Mesothelial cell of epicardium (in vitro differentiated cells): ENCODE data around the gene CLN3. TPM values are rescaled to one million over a fixed set of nuclear protein-coding genes. Genes with fewer than 3 reads are reported as not detected.

Experiments
- DNase-seq, 2 experiments: peaks; one replicate each; pipeline ENCODE4 v3.0.0; 2021; ENCODE audit warnings: low spot score in 2 of 2; ENCODE audit not compliant: unreplicated experiment in 2 of 2
- H3K27ac Mint-ChIP-seq: 2 replicates; pipeline ENCODE4 v1.8.0; 2021; ENCODE audit warnings: mixed read lengths
- H3K27me3 Mint-ChIP-seq: 2 replicates; pipeline ENCODE4 v1.8.0; 2021; ENCODE audit warnings: low read depth, mixed read lengths
- H3K36me3 Mint-ChIP-seq: 2 replicates; pipeline ENCODE4 v1.8.0; 2021; ENCODE audit warnings: mixed read lengths
- H3K4me1 Mint-ChIP-seq: 2 replicates; pipeline ENCODE4 v1.8.0; 2021; ENCODE audit warnings: mixed read lengths
- H3K4me3 Mint-ChIP-seq: 2 replicates; pipeline ENCODE4 v1.8.0; 2021; ENCODE audit warnings: mild to moderate bottlenecking, moderate library complexity, mixed read lengths
- H3K9me3 Mint-ChIP-seq: 2 replicates; pipeline ENCODE4 v1.8.0; 2021; ENCODE audit warnings: mixed read lengths
- CTCF ChIP-seq: fragments of 200-600 bp; sonication (generic); IDR thresholded peaks from one replicate; pipeline ENCODE4 v1.5.0; 2021; ENCODE audit warnings: antibody characterized with exemption; ENCODE audit not compliant: unreplicated experiment
- total RNA-seq: library from RNA; stranded (reverse); gene quantifications from 3 replicates; pipeline ENCODE4 v1.2.1, GENCODE V29; 2021

CLN3 gene
- total RNA-seq, 1 donor from 2014 or later, result 30.9 TPM

GRCh38 chr16:28495795-28496749 is 4.2 kb upstream of the CLN3 start:
- no peak overlapping the region for H3K27ac Mint-ChIP-seq
- no peaks in the 10 kb centered on the region for H3K9me3 Mint-ChIP-seq

GRCh38 chr16:28495098-28495793 is 3.4 kb upstream of the CLN3 start:
- no peaks in the 10 kb centered on the region for H3K27me3 Mint-ChIP-seq
- no peak for DNase-seq
- no peaks in the 10 kb centered on the region for H3K9me3 Mint-ChIP-seq
- no peak overlapping the region for H3K27ac Mint-ChIP-seq
- H3K4me3 Mint-ChIP-seq, result no peak overlapping the region
- H3K36me3 Mint-ChIP-seq, result no peaks in the 10 kb centered on the region
- no peak for TF ChIP-seq CTCF
- H3K4me1 Mint-ChIP-seq, result no peaks in the 10 kb centered on the region

More at GRCh38 chr16:28495795-28496749, 4.2 kb upstream of the CLN3 start:
- Mint-ChIP-seq H3K27me3 (no peaks in the 10 kb centered on the region), H3K36me3 (no peaks in the 10 kb centered on the region), H3K4me1 (no peaks in the 10 kb centered on the region), H3K4me3 (no peak overlapping the region)
- DNase-seq, result no peak
- TF ChIP-seq CTCF, result no peak

GRCh38 chr16:28494121-28494851 is 2.4 kb upstream of the CLN3 start, which contains the start of gene APOBR:
APOBR (plus strand) TSS chr16:28494643; CDS start chr16:28494682, 39 bp downstream.
- no peak for DNase-seq
- H3K36me3 Mint-ChIP-seq, result no peaks in the 10 kb centered on the region
- no peaks in the 10 kb centered on the region for H3K27me3 Mint-ChIP-seq
- no peak within 1 kb of the TSS for H3K4me3 Mint-ChIP-seq
- H3K27ac Mint-ChIP-seq, result no peak within 1 kb of the TSS
- H3K9me3 Mint-ChIP-seq, result no peaks in the 10 kb centered on the region
- TF ChIP-seq CTCF, result no peak
- H3K4me1 Mint-ChIP-seq, result no peaks in the 10 kb centered on the region

- Mint-ChIP-seq H3K27ac (peak overlapping the region; percentile 99), H3K36me3 (peaks cover 7% of the 10 kb centered on the region), H3K27me3 (no peaks in the 10 kb centered on the region), H3K4me3 (peak overlapping the region; percentile 96), H3K4me1 (no peaks in the 10 kb centered on the region), H3K9me3 (no peaks in the 10 kb centered on the region)
- DNase-seq, result no peak
- TF ChIP-seq CTCF, result no peak
These were observed 637 bp upstream of the CLN3 start for GRCh38 chr16:28492511-28492910.

- no peaks in the 10 kb centered on the region for H3K9me3 Mint-ChIP-seq
- no peaks in the 10 kb centered on the region for H3K4me1 Mint-ChIP-seq
- H3K27me3 Mint-ChIP-seq, result no peaks in the 10 kb centered on the region
- no peak for TF ChIP-seq CTCF
- H3K36me3 Mint-ChIP-seq, result peaks cover 11% of the 10 kb centered on the region
- peak overlapping the region; percentile 96 for H3K4me3 Mint-ChIP-seq
- H3K27ac Mint-ChIP-seq, result peak overlapping the region; percentile 99
- peak in 1 of 2 experiments; percentile 54 for DNase-seq
These were observed 474 bp downstream of the CLN3 start for GRCh38 chr16:28491230-28491969.
